ENCODE measurements around the gene NISCH. TPM values are rescaled to one million over a fixed set of nuclear protein-coding genes. Genes with fewer than 3 reads are reported as not detected.

The NISCH gene
- total RNA-seq, 1 experiment from 2014 or later: 48.6 TPM

DNA sequence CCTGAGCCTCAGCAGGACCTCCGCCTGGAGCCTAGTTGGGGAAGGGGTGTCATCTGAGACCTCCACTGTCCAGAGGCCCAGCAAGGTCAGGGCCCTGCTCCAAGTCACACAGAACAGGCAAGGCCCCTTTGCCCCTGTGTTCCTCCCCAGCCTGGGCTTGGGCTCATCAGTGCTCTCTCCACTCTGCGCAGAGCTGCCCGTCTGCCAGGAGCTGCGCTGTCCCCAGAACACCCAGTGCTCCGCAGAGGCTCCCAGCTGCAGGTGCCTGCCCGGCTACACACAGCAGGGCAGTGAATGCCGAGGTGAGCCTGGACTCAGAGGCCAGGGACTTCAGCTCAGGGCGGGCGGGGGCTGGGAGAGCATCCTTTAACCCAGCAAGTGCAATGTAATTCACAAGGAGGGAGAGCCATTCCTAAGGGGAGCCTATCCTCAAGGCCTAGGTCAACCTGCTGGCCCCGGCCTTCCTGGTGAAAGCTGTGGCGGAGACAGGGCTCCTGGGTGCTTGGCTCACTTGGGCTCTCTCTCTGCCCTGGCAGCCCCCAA lies 47.5 kb downstream of the NISCH start:
- Histone ChIP-seq H3K9me3 (ENCODE audit: low read depth, low read length, poor library complexity, severe bottlenecking) (no peaks in the 10 kb centered on the region), H3K4me1 (ENCODE audit: insufficient read depth, low read length, poor library complexity, severe bottlenecking) (no peaks in the 10 kb centered on the region), H3K4me3 (ENCODE audit: low read depth, low read length, poor library complexity, severe bottlenecking) (no peak overlapping the region), H3K27ac (ENCODE audit: low read depth, low read length, poor library complexity, severe bottlenecking) (no peak overlapping the region), H3K27me3 (replicated peaks; ENCODE audit: insufficient read depth, low read depth, low read length, poor library complexity) (no peaks in the 10 kb centered on the region), H3K36me3 (ENCODE audit: insufficient read depth, low read length, poor library complexity, severe bottlenecking) (no peaks in the 10 kb centered on the region)
- ChIA-PET CTCF (no interaction called here), POLR2A (ENCODE audit: low non-redundant PET) (no interaction called here)
- TF ChIP-seq EZH2 (IDR thresholded peaks at IDR 0.05; ENCODE audit: borderline replicate concordance, low read depth, low read length, poor library complexity, severe bottlenecking) (no peak), CTCF (conservative IDR thresholded peaks at IDR 0.05; ENCODE audit: low read depth, low read length) (no peak)
- intact Hi-C loops (cut with micrococcal nuclease; ENCODE audit: unreplicated experiment): no loop called here
- DNase-seq (ENCODE audit: low spot score): no peak
- no TSS peak for BruUV-seq (replicated peaks)

- BruUV-seq (replicated peaks): no TSS peak
- ChIA-PET CTCF (no interaction called here), POLR2A (ENCODE audit: low non-redundant PET) (no interaction called here)
- H3K27me3 ChIP-seq (replicated peaks; ENCODE audit: insufficient read depth, low read depth, low read length, poor library complexity): no peaks in the 10 kb centered on the region
- H3K27ac ChIP-seq (ENCODE audit: low read depth, low read length, poor library complexity, severe bottlenecking): no peak overlapping the region
- intact Hi-C loops (cut with micrococcal nuclease; ENCODE audit: unreplicated experiment): no loop called here
- DNase-seq (ENCODE audit: low spot score): no peak
- H3K36me3 ChIP-seq (ENCODE audit: insufficient read depth, low read length, poor library complexity, severe bottlenecking): no peaks in the 10 kb centered on the region
- H3K9me3 ChIP-seq (ENCODE audit: low read depth, low read length, poor library complexity, severe bottlenecking): no peaks in the 10 kb centered on the region
- H3K4me1 ChIP-seq (ENCODE audit: insufficient read depth, low read length, poor library complexity, severe bottlenecking): no peaks in the 10 kb centered on the region
- no peak overlapping the region for H3K4me3 ChIP-seq (ENCODE audit: low read depth, low read length, poor library complexity, severe bottlenecking)
- TF ChIP-seq EZH2 (IDR thresholded peaks at IDR 0.05; ENCODE audit: borderline replicate concordance, low read depth, low read length, poor library complexity, severe bottlenecking) (no peak), CTCF (conservative IDR thresholded peaks at IDR 0.05; ENCODE audit: low read depth, low read length) (no peak)
Measured at GRCh38 chr3:52503788-52504424, 48.5 kb downstream of the NISCH start.

DNA sequence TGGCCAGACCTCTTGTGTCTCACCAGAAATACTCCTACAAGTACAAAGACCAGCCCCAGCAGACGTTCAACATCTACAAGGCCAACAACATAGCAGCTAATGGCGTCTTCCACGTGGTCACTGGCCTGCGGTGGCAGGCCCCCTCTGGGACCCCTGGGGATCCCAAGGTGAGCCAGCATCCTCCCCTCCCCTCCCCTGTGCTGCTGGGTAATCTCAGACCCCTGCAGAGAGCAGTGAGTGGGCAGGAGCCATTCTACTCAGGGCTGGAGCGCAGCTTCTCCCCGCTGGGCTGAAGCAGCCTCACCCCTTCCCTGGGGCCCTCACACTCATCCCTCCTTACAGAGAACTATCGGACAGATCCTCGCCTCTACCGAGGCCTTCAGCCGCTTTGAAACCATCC lies 49.6 kb downstream of the NISCH start:
- no peak for DNase-seq (ENCODE audit: low spot score)
- Histone ChIP-seq H3K36me3 (ENCODE audit: insufficient read depth, low read length, poor library complexity, severe bottlenecking) (no peaks in the 10 kb centered on the region), H3K4me1 (ENCODE audit: insufficient read depth, low read length, poor library complexity, severe bottlenecking) (no peaks in the 10 kb centered on the region), H3K27ac (ENCODE audit: low read depth, low read length, poor library complexity, severe bottlenecking) (no peak overlapping the region), H3K4me3 (ENCODE audit: low read depth, low read length, poor library complexity, severe bottlenecking) (no peak overlapping the region), H3K9me3 (ENCODE audit: low read depth, low read length, poor library complexity, severe bottlenecking) (no peaks in the 10 kb centered on the region), H3K27me3 (replicated peaks; ENCODE audit: insufficient read depth, low read depth, low read length, poor library complexity) (no peaks in the 10 kb centered on the region)
- intact Hi-C loops (cut with micrococcal nuclease; ENCODE audit: unreplicated experiment): no loop called here
- no TSS peak for BruUV-seq (replicated peaks)
- TF ChIP-seq CTCF (conservative IDR thresholded peaks at IDR 0.05; ENCODE audit: low read depth, low read length) (no peak), EZH2 (IDR thresholded peaks at IDR 0.05; ENCODE audit: borderline replicate concordance, low read depth, low read length, poor library complexity, severe bottlenecking) (no peak)
- ChIA-PET POLR2A (ENCODE audit: low non-redundant PET) (no interaction called here), CTCF (no interaction called here)
